ENCODE measurements around the gene ORM2.

DNA sequence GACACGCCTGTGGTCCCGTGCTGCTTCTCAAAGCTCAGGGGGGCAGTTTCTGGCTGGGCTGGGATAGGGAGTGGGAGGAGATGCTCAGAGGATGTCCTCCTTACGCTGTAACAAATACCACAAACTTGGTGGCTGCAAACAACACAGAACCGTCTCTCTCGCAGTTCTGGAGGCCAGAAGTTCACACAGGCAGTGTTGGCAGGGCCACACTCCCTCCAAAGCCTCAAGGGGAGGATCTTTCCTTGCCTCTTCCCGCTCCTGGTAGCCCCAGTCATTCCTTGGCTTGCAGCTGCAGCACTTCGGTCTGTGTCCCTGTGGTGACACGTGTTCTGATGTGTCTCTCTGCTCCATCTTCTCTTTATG is 17.2 kb upstream of the ORM2 start:
- TF ChIP-seq YY1 (IDR thresholded peaks at IDR 0.05; ENCODE audit: insufficient read depth, insufficient read length), result no peak
- no peak for TF ChIP-seq SUZ12 (IDR thresholded peaks at IDR 0.05; ENCODE audit: extremely low read depth, insufficient read depth, insufficient read length)
- TF ChIP-seq ZNF274 (IDR thresholded peaks at IDR 0.05; ENCODE audit: low read depth, low read length), result no peak
